Fibroblast of peridontal ligament (primary cell): ENCODE measurements around the gene SNCB.
"Not testable (repeated sequence)": the region's sequence is repeated elsewhere in the genome, so short reads cannot be mapped to it uniquely, and the experiment has no call there.

ENCODE experiments used
- DNase-seq: peaks from one replicate; pipeline ENCODE4 v3.0.0-alpha.2; 2010; ENCODE audit errors: extremely low read depth

SNCB gene

GRCh38 chr5:176624142-176624541 is 6.2 kb downstream of the SNCB start:
- no peak for DNase-seq

GRCh38 chr5:176621661-176622079 is 8.7 kb downstream of the SNCB start:
- no peak for DNase-seq

- DNase-seq = no peak
These were observed 9.9 kb downstream of the SNCB start for GRCh38 chr5:176620333-176620981.

GRCh38 chr5:176619569-176620332 is 10.6 kb downstream of the SNCB start:
- no peak for DNase-seq

- peak; percentile 75 for DNase-seq
These were observed 11.1 kb downstream of the SNCB start for GRCh38 chr5:176619203-176619568.

GRCh38 chr5:176618783-176619182 is 11.6 kb downstream of the SNCB start:
- no peak for DNase-seq

- DNase-seq = no peak
These were observed 13.8 kb downstream of the SNCB start for GRCh38 chr5:176616511-176616910.

GRCh38 chr5:176614805-176615478 is 15.4 kb downstream of the SNCB start:
- peak; percentile 68 for DNase-seq

GRCh38 chr5:176612855-176613254 is 17.5 kb downstream of the SNCB start:
- no peak for DNase-seq

GRCh38 chr5:176612008-176612407 is 18.3 kb downstream of the SNCB start:
- no peak for DNase-seq

GRCh38 chr5:176611435-176611834 is 18.9 kb downstream of the SNCB start:
- peak; percentile 89 for DNase-seq

- DNase-seq = no peak
These were observed 19.9 kb downstream of the SNCB start for GRCh38 chr5:176610435-176610773.

GRCh38 chr5:176609724-176610434 is 20.5 kb downstream of the SNCB start, which contains the start of gene GPRIN1:
GPRIN1 (minus strand) TSS chr5:176610156; CDS start chr5:176599834, 10,322 bp downstream.
- DNase-seq = peak; percentile 24

GRCh38 chr5:176608937-176609723 is 21.2 kb downstream of the SNCB start:
- no peak for DNase-seq

GRCh38 chr5:176608142-176608705 is 22.1 kb downstream of the SNCB start:
- DNase-seq = no peak

- DNase-seq = no peak
These were observed 23.5 kb downstream of the SNCB start for GRCh38 chr5:176606875-176607274.

- no peak for DNase-seq
These were observed 24.3 kb downstream of the SNCB start for GRCh38 chr5:176606032-176606431.

GRCh38 chr5:176603091-176603490 is 27.2 kb downstream of the SNCB start:
- DNase-seq = no peak

GRCh38 chr5:176601901-176602482 is 28.3 kb downstream of the SNCB start:
- no peak for DNase-seq

GRCh38 chr5:176599749-176600430 is 30.4 kb downstream of the SNCB start:
- not testable (repeated sequence) for DNase-seq
